HG03159 (cell line): ENCODE data around the gene ARID1A.
"Not testable (repeated sequence)": the region's sequence is repeated elsewhere in the genome, so short reads cannot be mapped to it uniquely, and the experiment has no call there.

Source experiments
- ATAC-seq: cut with Tn5 transposase; IDR thresholded peaks from one replicate; pipeline ENCODE4 v1.9.1; 2021; ENCODE audit warnings: mild to moderate bottlenecking, moderate library complexity; ENCODE audit not compliant: unreplicated experiment

ARID1A gene

GRCh38 chr1:26695356-26696118, at the start of gene ARID1A:
Gene ARID1A (plus strand): TSS chr1:26696015. CDS start chr1:26696404, 389 bp downstream.
- ATAC-seq: peak; percentile 42

- no peak for ATAC-seq
Observed at GRCh38 chr1:26664802-26665201, 31.0 kb upstream of the ARID1A start.

- ATAC-seq: no peak
Observed at GRCh38 chr1:26666855-26667254, 29.0 kb upstream of the ARID1A start.

- ATAC-seq: not testable (repeated sequence)
Observed at GRCh38 chr1:26668106-26668786, 27.6 kb upstream of the ARID1A start.

- peak; percentile 75 for ATAC-seq
Observed at GRCh38 chr1:26677306-26678115, 18.3 kb upstream of the ARID1A start.

GRCh38 chr1:26684763-26685508, 10.9 kb upstream of the ARID1A start:
- ATAC-seq: no peak

GRCh38 chr1:26686795-26687194, 9.0 kb upstream of the ARID1A start:
- no peak for ATAC-seq

- no peak for ATAC-seq
Observed at GRCh38 chr1:26689504-26689903, 6.3 kb upstream of the ARID1A start.

- ATAC-seq: no peak
Observed at GRCh38 chr1:26690157-26690556, 5.7 kb upstream of the ARID1A start.

- no peak for ATAC-seq
Observed at GRCh38 chr1:26690576-26691031, 5.2 kb upstream of the ARID1A start.

- ATAC-seq: peak; percentile 28
Observed at GRCh38 chr1:26692211-26692792, 3.5 kb upstream of the ARID1A start.

GRCh38 chr1:26692793-26693490, 2.9 kb upstream of the ARID1A start:
- ATAC-seq: peak; percentile 36

- no peak for ATAC-seq
Observed at GRCh38 chr1:26693599-26694572, 1.9 kb upstream of the ARID1A start.

- ATAC-seq: no peak
Observed at GRCh38 chr1:26694638-26695355, 1.0 kb upstream of the ARID1A start.

GRCh38 chr1:26696119-26696653, 371 bp downstream of the ARID1A start:
- no peak for ATAC-seq

- ATAC-seq: no peak
Observed at GRCh38 chr1:26696654-26697430, 1.0 kb downstream of the ARID1A start.

GRCh38 chr1:26697431-26697977, 1.7 kb downstream of the ARID1A start:
- no peak for ATAC-seq
